Breast epithelium (tissue), 4 donors: ENCODE data around the gene COL25A1. TPM values are rescaled to one million over a fixed set of nuclear protein-coding genes. Genes with fewer than 3 reads are reported as not detected.

Experiments
- DNase-seq, 2 donors: peaks; one replicate each; pipeline ENCODE4 v3.0.0-alpha.2; 2019; ENCODE audit warnings: low spot score in 2 of 2
- H3K27ac ChIP-seq, 2 donors: fragments of 200-600 bp; sonication (generic) in 1 of 2; one replicate each; pipeline ENCODE4 v1.5.1; 2016 to 2019; ENCODE audit warnings: mild to moderate bottlenecking in 1 of 2
- H3K27me3 ChIP-seq, 2 donors: fragments of 200-600 bp; sonication (generic) in 1 of 2; one replicate each; pipeline versions ENCODE4 v1.5.1 to v1.6.0; 2017 to 2019; ENCODE audit warnings: control low read depth in 1 of 2, mild to moderate bottlenecking in 1 of 2
- H3K36me3 ChIP-seq: fragments of 200-600 bp; one replicate; pipeline ENCODE4 v1.5.1; 2019
- H3K4me1 ChIP-seq, 2 donors: fragments of 200-600 bp; sonication (generic); one replicate each; pipeline ENCODE4 v1.5.1; 2016 to 2019; ENCODE audit warnings: control low read depth in 1 of 2
- H3K4me3 ChIP-seq, 3 donors: fragments of 200-600 bp; sonication (generic); 1 replicate in 2 of 3; 2 replicates in 1 of 3; pipeline ENCODE4 v1.5.1; 2016 to 2019; ENCODE audit warnings: mild to moderate bottlenecking in 3 of 3, moderate library complexity in 2 of 3
- H3K9me3 ChIP-seq, 2 donors: fragments of 200-600 bp; sonication (generic) in 1 of 2; one replicate each; pipeline ENCODE4 v1.5.1; 2016 to 2019; ENCODE audit warnings: control low read depth in 1 of 2
- CTCF ChIP-seq, 3 donors: fragments of 450-650 bp; IDR thresholded peaks; one replicate each; pipeline ENCODE4 v1.5.1; 2016 to 2017; ENCODE audit warnings: antibody characterized with exemption in 3 of 3, mild to moderate bottlenecking in 3 of 3, moderate library complexity in 3 of 3
- POLR2A ChIP-seq: fragments of 450-650 bp; IDR thresholded peaks from one replicate; pipeline ENCODE4 v1.6.1; 2016; ENCODE audit warnings: antibody characterized with exemption, mild to moderate bottlenecking, moderate library complexity
- POLR2AphosphoS5 ChIP-seq, 3 donors: sonication (generic); formaldehyde crosslinking; IDR thresholded peaks; one replicate each; pipeline ENCODE4 v1.6.1; 2017; ENCODE audit warnings: antibody characterized with exemption in 3 of 3
- intact Hi-C: fragments of 100-400 bp; cut with DNase I; formaldehyde crosslinking; loops from one replicate; pipeline ENCODE4 v1.15.1; 2023; ENCODE audit warnings: low total_unique reads
- total RNA-seq, 3 donors: library from RNA; depleted of rRNA; stranded (reverse); fragments of >200 nt; gene quantifications; one replicate each; pipeline ENCODE4 v1.1.0, GENCODE V29; 2016

The COL25A1 gene
- total RNA-seq, 3 donors from 2014 or later: 2.6 to 11.0 (median 2.8) TPM

- no peaks in the 10 kb centered on the region for H3K27me3 ChIP-seq
- H3K4me1 ChIP-seq: no peaks in the 10 kb centered on the region
- TF ChIP-seq POLR2A (no peak), CTCF (IDR thresholded peaks at IDR 0.05) (no peak), POLR2AphosphoS5 (IDR thresholded peaks at IDR 0.05) (no peak)
- H3K27ac ChIP-seq: no peak overlapping the region
- no peak overlapping the region for H3K4me3 ChIP-seq
- DNase-seq: no peak
- no peaks in the 10 kb centered on the region for H3K36me3 ChIP-seq
- H3K9me3 ChIP-seq: no peaks in the 10 kb centered on the region
- intact Hi-C loops: no loop called here
These were observed 35.6 kb downstream of the COL25A1 start for GRCh38 chr4:109266891-109267290.

- no peak overlapping the region for H3K4me3 ChIP-seq
- H3K4me1 ChIP-seq: no peaks in the 10 kb centered on the region
- H3K9me3 ChIP-seq: no peaks in the 10 kb centered on the region
- no peaks in the 10 kb centered on the region for H3K27me3 ChIP-seq
- no peaks in the 10 kb centered on the region for H3K36me3 ChIP-seq
- intact Hi-C loops: no loop called here
- TF ChIP-seq POLR2AphosphoS5 (IDR thresholded peaks at IDR 0.05) (no peak), POLR2A (no peak), CTCF (IDR thresholded peaks at IDR 0.05) (no peak)
- no peak for DNase-seq
- no peak overlapping the region for H3K27ac ChIP-seq
These were observed 36.2 kb downstream of the COL25A1 start for GRCh38 chr4:109266236-109266635.

GRCh38 chr4:109263721-109264120, 38.7 kb downstream of the COL25A1 start:
- DNase-seq: no peak
- H3K9me3 ChIP-seq: no peaks in the 10 kb centered on the region
- H3K4me1 ChIP-seq: no peaks in the 10 kb centered on the region
- intact Hi-C loops: no loop called here
- no peak overlapping the region for H3K4me3 ChIP-seq
- H3K27ac ChIP-seq: no peak overlapping the region
- no peaks in the 10 kb centered on the region for H3K36me3 ChIP-seq
- TF ChIP-seq CTCF (IDR thresholded peaks at IDR 0.05) (no peak), POLR2A (no peak), POLR2AphosphoS5 (IDR thresholded peaks at IDR 0.05) (no peak)
- no peaks in the 10 kb centered on the region for H3K27me3 ChIP-seq

- DNase-seq: no peak
- no peaks in the 10 kb centered on the region for H3K9me3 ChIP-seq
- TF ChIP-seq POLR2A (no peak), CTCF (IDR thresholded peaks at IDR 0.05) (no peak), POLR2AphosphoS5 (IDR thresholded peaks at IDR 0.05) (no peak)
- H3K36me3 ChIP-seq: no peaks in the 10 kb centered on the region
- H3K4me3 ChIP-seq: no peak overlapping the region
- intact Hi-C loops: no loop called here
- no peaks in the 10 kb centered on the region for H3K4me1 ChIP-seq
- H3K27ac ChIP-seq: no peak overlapping the region
- H3K27me3 ChIP-seq: no peaks in the 10 kb centered on the region
These were observed 45.6 kb downstream of the COL25A1 start for GRCh38 chr4:109256818-109257217.

- no peaks in the 10 kb centered on the region for H3K36me3 ChIP-seq
- no peaks in the 10 kb centered on the region for H3K27me3 ChIP-seq
- intact Hi-C loops: loop anchor here (5.0 kb wide), 1 partner anchor 798 kb away; no protein-coding TSS in a partner anchor
- H3K27ac ChIP-seq: no peak overlapping the region
- no peak for DNase-seq
- no peak for TF ChIP-seq POLR2A
- no peak for TF ChIP-seq POLR2AphosphoS5 (IDR thresholded peaks at IDR 0.05)
- TF ChIP-seq CTCF (IDR thresholded peaks at IDR 0.05): no peak
- H3K4me1 ChIP-seq: no peaks in the 10 kb centered on the region
- H3K4me3 ChIP-seq: no peak overlapping the region
- no peaks in the 10 kb centered on the region for H3K9me3 ChIP-seq
These were observed 47.6 kb downstream of the COL25A1 start for GRCh38 chr4:109254845-109255244.
